ENCODE data around the gene MAGI1. TPM values are rescaled to one million over a fixed set of nuclear protein-coding genes. Genes with fewer than 3 reads are reported as not detected.
A peak's percentile ranks its signal among the peaks of the same experiment; 100 is the strongest.

MAGI1 gene
- total RNA-seq, 2 donors from 2014 or later = 38.6 to 45.1 TPM

DNA sequence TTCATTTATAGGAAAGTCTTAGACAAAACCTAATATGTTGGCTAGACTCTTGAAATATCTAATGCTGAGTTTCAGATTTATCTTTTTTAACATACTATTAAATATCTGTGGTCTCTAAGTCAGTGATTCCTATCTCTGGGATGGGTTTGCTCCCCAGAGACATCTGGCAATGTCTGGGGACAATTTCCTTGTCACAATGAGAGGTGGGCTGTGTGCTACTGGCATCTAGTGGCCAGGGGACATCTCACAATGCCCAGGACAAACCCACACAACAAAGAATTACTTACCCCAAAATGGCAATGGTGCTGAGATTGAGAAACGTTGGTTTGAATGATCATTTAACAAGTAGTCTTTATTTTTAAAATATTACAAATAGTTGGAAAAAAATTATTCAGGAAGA, 602.1 kb downstream of the MAGI1 start:
- Mint-ChIP-seq H3K36me3 (ENCODE audit: low read depth) (peaks cover 22% of the 10 kb centered on the region), H3K27me3 (ENCODE audit: insufficient read depth) (no peaks in the 10 kb centered on the region)
- no CpG with 5 or more reads among the region's 1 CpG for WGBS, 2 experiments (ENCODE audit: insufficient coverage in 1 of 2, insufficient read length in 1 of 2)

GRCh38 chr3:65433480-65433879, 605.2 kb downstream of the MAGI1 start:
- Histone ChIP-seq H3K27me3 (ENCODE audit: control insufficient read depth, insufficient read depth, low read length, poor library complexity, severe bottlenecking) (no peaks in the 10 kb centered on the region), H3K27ac (ENCODE audit: low read depth, low read length) (no peak overlapping the region), H3K4me3 (ENCODE audit: low read length) (no peak overlapping the region), H3K4me1 (ENCODE audit: control insufficient read depth, insufficient read depth, low read length) (no peaks in the 10 kb centered on the region), H3K9ac (ENCODE audit: extremely low read depth, low read length, poor library complexity, severe bottlenecking) (no peak overlapping the region), H3K36me3 (ENCODE audit: control insufficient read depth, insufficient read depth, low read length) (peaks cover 54% of the 10 kb centered on the region), H3K9me3 (ENCODE audit: control insufficient read depth, low read length) (no peaks in the 10 kb centered on the region)
- TF ChIP-seq, protein P1, sequence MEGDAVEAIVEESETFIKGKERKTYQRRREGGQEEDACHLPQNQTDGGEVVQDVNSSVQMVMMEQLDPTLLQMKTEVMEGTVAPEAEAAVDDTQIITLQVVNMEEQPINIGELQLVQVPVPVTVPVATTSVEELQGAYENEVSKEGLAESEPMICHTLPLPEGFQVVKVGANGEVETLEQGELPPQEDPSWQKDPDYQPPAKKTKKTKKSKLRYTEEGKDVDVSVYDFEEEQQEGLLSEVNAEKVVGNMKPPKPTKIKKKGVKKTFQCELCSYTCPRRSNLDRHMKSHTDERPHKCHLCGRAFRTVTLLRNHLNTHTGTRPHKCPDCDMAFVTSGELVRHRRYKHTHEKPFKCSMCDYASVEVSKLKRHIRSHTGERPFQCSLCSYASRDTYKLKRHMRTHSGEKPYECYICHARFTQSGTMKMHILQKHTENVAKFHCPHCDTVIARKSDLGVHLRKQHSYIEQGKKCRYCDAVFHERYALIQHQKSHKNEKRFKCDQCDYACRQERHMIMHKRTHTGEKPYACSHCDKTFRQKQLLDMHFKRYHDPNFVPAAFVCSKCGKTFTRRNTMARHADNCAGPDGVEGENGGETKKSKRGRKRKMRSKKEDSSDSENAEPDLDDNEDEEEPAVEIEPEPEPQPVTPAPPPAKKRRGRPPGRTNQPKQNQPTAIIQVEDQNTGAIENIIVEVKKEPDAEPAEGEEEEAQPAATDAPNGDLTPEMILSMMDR (conservative IDR thresholded peaks at IDR 0.05) = no peak
- Mint-ChIP-seq H3K27ac (no peak overlapping the region), H3K9me3 (no peaks in the 10 kb centered on the region), H3K36me3 (ENCODE audit: low read depth) (peaks cover 39% of the 10 kb centered on the region), H3K27me3 (ENCODE audit: insufficient read depth) (no peaks in the 10 kb centered on the region), H3K4me1 (peaks cover 7% of the 10 kb centered on the region), H3K4me3 (no peak overlapping the region)
- DNase-seq = no peak
- WGBS, 2 experiments (ENCODE audit: insufficient coverage in 1 of 2, insufficient read length in 1 of 2) = 92 to 100% methylated on average over 2 to 5 of the region's 5 CpGs

More for the DNA sequence above, 602.1 kb downstream of the MAGI1 start:
- Histone ChIP-seq H3K4me1 (ENCODE audit: control insufficient read depth, insufficient read depth, low read length) (no peaks in the 10 kb centered on the region), H3K4me3 (ENCODE audit: low read length) (no peak overlapping the region), H3K9ac (ENCODE audit: extremely low read depth, low read length, poor library complexity, severe bottlenecking) (no peak overlapping the region), H3K9me3 (ENCODE audit: control insufficient read depth, low read length) (no peaks in the 10 kb centered on the region), H3K27me3 (ENCODE audit: control insufficient read depth, insufficient read depth, low read length, poor library complexity, severe bottlenecking) (no peaks in the 10 kb centered on the region), H3K36me3 (ENCODE audit: control insufficient read depth, insufficient read depth, low read length) (peaks cover 49% of the 10 kb centered on the region), H3K27ac (ENCODE audit: low read depth, low read length) (no peak overlapping the region)
- Mint-ChIP-seq H3K4me3 (no peak overlapping the region), H3K27ac (no peak overlapping the region), H3K9me3 (no peaks in the 10 kb centered on the region), H3K4me1 (peaks cover 9% of the 10 kb centered on the region)
- TF ChIP-seq, protein P1 (conservative IDR thresholded peaks at IDR 0.05) = peak; percentile 90
- DNase-seq = peak; percentile 69

GRCh38 chr3:65432388-65433003, 606.2 kb downstream of the MAGI1 start:
- DNase-seq = no peak
- 97 to 100% methylated on average over 2 to 6 of the region's 6 CpGs for WGBS, 2 experiments (ENCODE audit: insufficient coverage in 1 of 2, insufficient read length in 1 of 2)
- no peak overlapping the region for H3K27ac ChIP-seq (ENCODE audit: low read depth, low read length)
- H3K4me3 Mint-ChIP-seq = no peak overlapping the region
- no peak overlapping the region for H3K9ac ChIP-seq (ENCODE audit: extremely low read depth, low read length, poor library complexity, severe bottlenecking)
- no peaks in the 10 kb centered on the region for H3K4me1 ChIP-seq (ENCODE audit: control insufficient read depth, insufficient read depth, low read length)
- no peaks in the 10 kb centered on the region for H3K9me3 Mint-ChIP-seq
- H3K27ac Mint-ChIP-seq = no peak overlapping the region
- TF ChIP-seq, protein P1 (conservative IDR thresholded peaks at IDR 0.05) = peak; percentile 21
- peaks cover 7% of the 10 kb centered on the region for H3K4me1 Mint-ChIP-seq
- H3K27me3 ChIP-seq (ENCODE audit: control insufficient read depth, insufficient read depth, low read length, poor library complexity, severe bottlenecking) = no peaks in the 10 kb centered on the region
- no peak overlapping the region for H3K4me3 ChIP-seq (ENCODE audit: low read length)
- H3K27me3 Mint-ChIP-seq (ENCODE audit: insufficient read depth) = no peaks in the 10 kb centered on the region
- peaks cover 32% of the 10 kb centered on the region for H3K36me3 Mint-ChIP-seq (ENCODE audit: low read depth)
- peaks cover 53% of the 10 kb centered on the region for H3K36me3 ChIP-seq (ENCODE audit: control insufficient read depth, insufficient read depth, low read length)
- H3K9me3 ChIP-seq (ENCODE audit: control insufficient read depth, low read length) = no peaks in the 10 kb centered on the region
